Measurements from ENCODE around the gene RNASE12. TPM values are rescaled to one million over a fixed set of nuclear protein-coding genes. Genes with fewer than 3 reads are reported as not detected.

RNASE12 gene
- total RNA-seq, 1 experiment from 2014 or later = not detected

- Histone ChIP-seq H3K27me3 (ENCODE audit: insufficient read depth, low read length) (no peaks in the 10 kb centered on the region), H2AFZ (ENCODE audit: low read depth, low read length, poor library complexity, severe bottlenecking) (no peak overlapping the region), H3K36me3 (ENCODE audit: control insufficient read depth in 1 of 2, insufficient read depth in 2 of 2, low read length in 2 of 2) (no peaks in the 10 kb centered on the region), H3K4me1 (ENCODE audit: control insufficient read depth in 1 of 2, insufficient read depth in 2 of 2, low read length in 2 of 2) (no peaks in the 10 kb centered on the region), H3K9me2 (ENCODE audit: insufficient read depth) (no peaks in the 10 kb centered on the region), H3K9me3 (ENCODE audit: control insufficient read depth in 1 of 2, insufficient read depth in 1 of 2, low read depth in 1 of 2, low read length in 2 of 2) (no peaks in the 10 kb centered on the region), H3K79me2 (ENCODE audit: insufficient read depth, low read length) (no peaks in the 10 kb centered on the region), H3K4me2 (ENCODE audit: low read length) (no peak overlapping the region), H4K20me1 (ENCODE audit: insufficient read depth) (no peaks in the 10 kb centered on the region), H3K9ac (ENCODE audit: low read length) (no peak overlapping the region), H3K27ac (ENCODE audit: low read depth, low read length) (no peak overlapping the region), H3K4me3 (replicated peaks in 1 of 2; ENCODE audit: low read depth in 1 of 2, low read length in 2 of 2) (no peak overlapping the region)
- POLR2A ChIA-PET = no interaction called here
- no TSS peak for BruUV-seq (replicated peaks)
- intact Hi-C loops (cut with micrococcal nuclease) = no loop called here
- no peak for ATAC-seq
- CTCF ChIA-PET = no interaction called here
- RAD21 ChIA-PET (ENCODE audit: low non-redundant PET in 1 of 2, low total read pairs in 2 of 2, uncharacterized antibody in 2 of 2, unreplicated experiment in 2 of 2) = no interaction called here
- TF ChIP-seq ZNF274 (IDR thresholded peaks at IDR 0.05; ENCODE audit: low read depth, low read length) = no peak
- TF ChIP-seq YY1 (IDR thresholded peaks at IDR 0.05; ENCODE audit: extremely low read depth, insufficient replicate concordance, low read depth, low read length) = no peak
- TF ChIP-seq REST (IDR thresholded peaks at IDR 0.05; ENCODE audit: low read depth) = no peak
- no peak for TF ChIP-seq ZBTB33 (IDR thresholded peaks at IDR 0.05; ENCODE audit: extremely low read depth, insufficient replicate concordance, low read length)
- no peak for TF ChIP-seq EZH2phosphoT487 (IDR thresholded peaks at IDR 0.05; ENCODE audit: borderline replicate concordance)
- no peak for DNase-seq (ENCODE audit: low read depth, low spot score)
Observed at GRCh38 chr14:20557212-20557542, 34.0 kb downstream of the RNASE12 start.

Measured in HCT116 (cell line).